ENCODE measurements around the gene ALG2. TPM values are rescaled to one million over a fixed set of nuclear protein-coding genes. Genes with fewer than 3 reads are reported as not detected.

Gene ALG2
- total and polyA plus RNA-seq, 4 donors = 20.6 to 43.6 (median 30.3) TPM

- Histone ChIP-seq H3K9me3 (ENCODE audit: control insufficient read depth in 4 of 4, low read length in 3 of 4) (no peaks in the 10 kb centered on the region), H3K4me1 (ENCODE audit: control insufficient read depth in 4 of 4, insufficient read depth in 4 of 4, low read length in 3 of 4) (peaks cover 2 to 55% (median 31%) of the 10 kb centered on the region in 4 donors), H3K27ac (ENCODE audit: low read depth in 1 of 2, low read length in 2 of 2) (peak overlapping the region; percentile 94 to 96), H3K4me3 (ENCODE audit: low read depth in 1 of 3, low read length in 3 of 3) (peak overlapping the region; percentile 82 to 96 (median 85)), H3K27me3 (ENCODE audit: control insufficient read depth in 4 of 4, insufficient read depth in 4 of 4, low read length in 3 of 4) (no peaks in the 10 kb centered on the region), H3K9ac (ENCODE audit: low read depth in 1 of 2, low read length in 2 of 2) (peak overlapping the region; percentile 98 to 99), H3K36me3 (ENCODE audit: control insufficient read depth in 4 of 4, insufficient read depth in 3 of 4, low read depth in 1 of 4, low read length in 3 of 4) (peaks cover 3 to 20% (median 16%) of the 10 kb centered on the region in 4 donors)
- TF ChIP-seq TAF1 (conservative IDR thresholded peaks at IDR 0.05) = no peak
- TF ChIP-seq SP1 (IDR thresholded peaks at IDR 0.05) = no peak
- no peak for TF ChIP-seq RXRA (IDR thresholded peaks at IDR 0.05)
- no peak for TF ChIP-seq HNF4G (IDR thresholded peaks at IDR 0.05)
- TF ChIP-seq YY1 (IDR thresholded peaks at IDR 0.05) = no peak
- no peak for DNase-seq (ENCODE audit: low spot score)
- WGBS = under 1% methylated on average over 25 of the region's 25 CpGs
Observed at GRCh38 chr9:99221266-99221620, 499 bp downstream of the ALG2 start.

GRCh38 chr9:99220011-99220410, 1.7 kb downstream of the ALG2 start:
- 91% methylated on average over 4 of the region's 4 CpGs for WGBS
- H3K27ac ChIP-seq (ENCODE audit: low read depth in 1 of 2, low read length in 2 of 2) = no peak overlapping the region
- TF ChIP-seq HNF4A (conservative IDR thresholded peaks at IDR 0.05) (no peak), EGR1 (IDR thresholded peaks at IDR 0.05; ENCODE audit: low read depth in 2 of 2) (no peak), NR2F2 (IDR thresholded peaks at IDR 0.05) (no peak), SP1 (IDR thresholded peaks at IDR 0.05) (no peak), TAF1 (conservative IDR thresholded peaks at IDR 0.05) (no peak), YY1 (IDR thresholded peaks at IDR 0.05) (no peak), HNF4G (IDR thresholded peaks at IDR 0.05) (no peak), CTCF (IDR thresholded peaks at IDR 0.05; ENCODE audit: low read depth, low read length, missing input control) (no peak), FOXA2 (IDR thresholded peaks at IDR 0.05) (no peak), GABPA (IDR thresholded peaks at IDR 0.05 in 1 of 2, conservative IDR thresholded peaks at IDR 0.05 in 1 of 2) (no peak), REST (IDR thresholded peaks at IDR 0.05) (no peak)
- TF ChIP-seq, protein P1, sequence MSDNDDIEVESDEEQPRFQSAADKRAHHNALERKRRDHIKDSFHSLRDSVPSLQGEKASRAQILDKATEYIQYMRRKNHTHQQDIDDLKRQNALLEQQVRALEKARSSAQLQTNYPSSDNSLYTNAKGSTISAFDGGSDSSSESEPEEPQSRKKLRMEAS (IDR thresholded peaks at IDR 0.05) = no peak
- TF ChIP-seq, protein P2, sequence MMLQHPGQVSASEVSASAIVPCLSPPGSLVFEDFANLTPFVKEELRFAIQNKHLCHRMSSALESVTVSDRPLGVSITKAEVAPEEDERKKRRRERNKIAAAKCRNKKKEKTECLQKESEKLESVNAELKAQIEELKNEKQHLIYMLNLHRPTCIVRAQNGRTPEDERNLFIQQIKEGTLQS (IDR thresholded peaks at IDR 0.05) = no peak
- TF ChIP-seq, protein P3, sequence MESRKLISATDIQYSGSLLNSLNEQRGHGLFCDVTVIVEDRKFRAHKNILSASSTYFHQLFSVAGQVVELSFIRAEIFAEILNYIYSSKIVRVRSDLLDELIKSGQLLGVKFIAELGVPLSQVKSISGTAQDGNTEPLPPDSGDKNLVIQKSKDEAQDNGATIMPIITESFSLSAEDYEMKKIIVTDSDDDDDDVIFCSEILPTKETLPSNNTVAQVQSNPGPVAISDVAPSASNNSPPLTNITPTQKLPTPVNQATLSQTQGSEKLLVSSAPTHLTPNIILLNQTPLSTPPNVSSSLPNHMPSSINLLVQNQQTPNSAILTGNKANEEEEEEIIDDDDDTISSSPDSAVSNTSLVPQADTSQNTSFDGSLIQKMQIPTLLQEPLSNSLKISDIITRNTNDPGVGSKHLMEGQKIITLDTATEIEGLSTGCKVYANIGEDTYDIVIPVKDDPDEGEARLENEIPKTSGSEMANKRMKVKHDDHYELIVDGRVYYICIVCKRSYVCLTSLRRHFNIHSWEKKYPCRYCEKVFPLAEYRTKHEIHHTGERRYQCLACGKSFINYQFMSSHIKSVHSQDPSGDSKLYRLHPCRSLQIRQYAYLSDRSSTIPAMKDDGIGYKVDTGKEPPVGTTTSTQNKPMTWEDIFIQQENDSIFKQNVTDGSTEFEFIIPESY (IDR thresholded peaks at IDR 0.05) = no peak
- H3K27me3 ChIP-seq (ENCODE audit: control insufficient read depth in 4 of 4, insufficient read depth in 4 of 4, low read length in 3 of 4) = no peaks in the 10 kb centered on the region
- H3K4me1 ChIP-seq (ENCODE audit: control insufficient read depth in 4 of 4, insufficient read depth in 4 of 4, low read length in 3 of 4) = peaks cover 2 to 55% (median 30%) of the 10 kb centered on the region in 4 donors
- H3K36me3 ChIP-seq (ENCODE audit: control insufficient read depth in 4 of 4, insufficient read depth in 3 of 4, low read depth in 1 of 4, low read length in 3 of 4) = peaks cover 3 to 19% (median 13%) of the 10 kb centered on the region in 4 donors
- H3K9me3 ChIP-seq (ENCODE audit: control insufficient read depth in 4 of 4, low read length in 3 of 4) = no peaks in the 10 kb centered on the region
- peak overlapping the region in 1 of 3 donors; percentile 82 for H3K4me3 ChIP-seq (ENCODE audit: low read depth in 1 of 3, low read length in 3 of 3)
- H3K9ac ChIP-seq (ENCODE audit: low read depth in 1 of 2, low read length in 2 of 2) = no peak overlapping the region
- no peak for DNase-seq (ENCODE audit: low spot score)

All from liver (tissue), 9 donors.